ENCODE results near the gene LRGUK.

Gene LRGUK

GRCh38 chr7:134195252-134195651, 68.1 kb downstream of the LRGUK start:
- no peak for DNase-seq (ENCODE audit: low read depth, low spot score)
- no peak for TF ChIP-seq CTCF (IDR thresholded peaks at IDR 0.05; ENCODE audit: insufficient read depth, low read length, missing control alignments)
- ChIA-PET CTCF (no interaction called here), POLR2A (no interaction called here)
- H3K4me3 ChIP-seq (ENCODE audit: low read depth, low read length), result no peak overlapping the region

GRCh38 chr7:134196439-134196838, 69.3 kb downstream of the LRGUK start:
- no peak for TF ChIP-seq CTCF (IDR thresholded peaks at IDR 0.05; ENCODE audit: insufficient read depth, low read length, missing control alignments)
- ChIA-PET POLR2A (no interaction called here), CTCF (interaction anchor here (1.5 kb wide), 1 partner anchor 55 kb away, joined by 6 read pairs; no protein-coding TSS in a partner anchor)
- H3K4me3 ChIP-seq (ENCODE audit: low read depth, low read length), result no peak overlapping the region
- DNase-seq (ENCODE audit: low read depth, low spot score), result no peak

- no peak for DNase-seq (ENCODE audit: low read depth, low spot score)
- ChIA-PET POLR2A (no interaction called here), CTCF (interaction anchor here (1.5 kb wide), 1 partner anchor 56 kb away, joined by 6 read pairs; no protein-coding TSS in a partner anchor)
- TF ChIP-seq CTCF (IDR thresholded peaks at IDR 0.05; ENCODE audit: insufficient read depth, low read length, missing control alignments), result no peak
- no peak overlapping the region for H3K4me3 ChIP-seq (ENCODE audit: low read depth, low read length)
Observed at GRCh38 chr7:134197345-134197744, 70.2 kb downstream of the LRGUK start.

- ChIA-PET POLR2A (no interaction called here), CTCF (no interaction called here)
- no peak for TF ChIP-seq CTCF (IDR thresholded peaks at IDR 0.05; ENCODE audit: insufficient read depth, low read length, missing control alignments)
- H3K4me3 ChIP-seq (ENCODE audit: low read depth, low read length), result no peak overlapping the region
- DNase-seq (ENCODE audit: low read depth, low spot score), result no peak
Observed at GRCh38 chr7:134200970-134201369, 73.8 kb downstream of the LRGUK start.

GRCh38 chr7:134201569-134202261, 74.6 kb downstream of the LRGUK start:
- POLR2A ChIA-PET, result no interaction called here
- no peak for TF ChIP-seq CTCF (IDR thresholded peaks at IDR 0.05; ENCODE audit: insufficient read depth, low read length, missing control alignments)
- H3K4me3 ChIP-seq (ENCODE audit: low read depth, low read length), result no peak overlapping the region
- DNase-seq (ENCODE audit: low read depth, low spot score), result no peak
- CTCF ChIA-PET, result no interaction called here

- no peak for DNase-seq (ENCODE audit: low read depth, low spot score)
- ChIA-PET POLR2A (no interaction called here), CTCF (no interaction called here)
- no peak for TF ChIP-seq CTCF (IDR thresholded peaks at IDR 0.05; ENCODE audit: insufficient read depth, low read length, missing control alignments)
- H3K4me3 ChIP-seq (ENCODE audit: low read depth, low read length), result no peak overlapping the region
Observed at GRCh38 chr7:134203186-134203889, 76.2 kb downstream of the LRGUK start.
